ENCODE measurements around the gene DNMT3A.
A peak's percentile ranks its signal among the peaks of the same experiment; 100 is the strongest.

The DNMT3A gene

GRCh38 chr2:25341753-25342371 is at the start of gene DNMT3A:
DNMT3A (minus strand) TSS chr2:25341925; CDS start chr2:25313984, 27,941 bp downstream.
- DNase-seq = peak; percentile 76 to 84

- no peak for DNase-seq
These were observed 47.4 kb upstream of the DNMT3A start for GRCh38 chr2:25389161-25389560.

- no peak for DNase-seq
These were observed 46.8 kb upstream of the DNMT3A start for GRCh38 chr2:25388491-25388890.

GRCh38 chr2:25387876-25388449 is 46.2 kb upstream of the DNMT3A start:
- DNase-seq = no peak

- DNase-seq = no peak
These were observed 45.5 kb upstream of the DNMT3A start for GRCh38 chr2:25386971-25387875.

- DNase-seq = peak in 1 of 2 experiments; percentile 21
These were observed 44.2 kb upstream of the DNMT3A start for GRCh38 chr2:25385910-25386309.

- no peak for DNase-seq
These were observed 42.1 kb upstream of the DNMT3A start for GRCh38 chr2:25383806-25384205.

GRCh38 chr2:25381502-25381901 is 39.8 kb upstream of the DNMT3A start:
- DNase-seq = no peak

- no peak for DNase-seq
These were observed 39.1 kb upstream of the DNMT3A start for GRCh38 chr2:25380586-25381375.

- no peak for DNase-seq
These were observed 38.3 kb upstream of the DNMT3A start for GRCh38 chr2:25380023-25380422.

GRCh38 chr2:25379535-25379934 is 37.8 kb upstream of the DNMT3A start:
- DNase-seq = no peak

- DNase-seq = no peak
These were observed 37.2 kb upstream of the DNMT3A start for GRCh38 chr2:25378731-25379490.

- no peak for DNase-seq
These were observed 36.2 kb upstream of the DNMT3A start for GRCh38 chr2:25377822-25378421.

GRCh38 chr2:25376750-25377621 is 35.3 kb upstream of the DNMT3A start:
- peak; percentile 93 to 97 for DNase-seq

GRCh38 chr2:25375989-25376545 is 34.3 kb upstream of the DNMT3A start:
- no peak for DNase-seq

GRCh38 chr2:25375371-25375988 is 33.8 kb upstream of the DNMT3A start:
- no peak for DNase-seq

- DNase-seq = no peak
These were observed 33.1 kb upstream of the DNMT3A start for GRCh38 chr2:25374827-25375226.

- no peak for DNase-seq
These were observed 32.7 kb upstream of the DNMT3A start for GRCh38 chr2:25374411-25374810.

GRCh38 chr2:25373269-25373981 is 31.7 kb upstream of the DNMT3A start:
- peak; percentile 81 to 94 for DNase-seq
